ENCODE data around the gene GAREM1.
"Not testable (repeated sequence)": the region's sequence is repeated elsewhere in the genome, so short reads cannot be mapped to it uniquely, and the experiment has no call there.

Gene GAREM1

DNA sequence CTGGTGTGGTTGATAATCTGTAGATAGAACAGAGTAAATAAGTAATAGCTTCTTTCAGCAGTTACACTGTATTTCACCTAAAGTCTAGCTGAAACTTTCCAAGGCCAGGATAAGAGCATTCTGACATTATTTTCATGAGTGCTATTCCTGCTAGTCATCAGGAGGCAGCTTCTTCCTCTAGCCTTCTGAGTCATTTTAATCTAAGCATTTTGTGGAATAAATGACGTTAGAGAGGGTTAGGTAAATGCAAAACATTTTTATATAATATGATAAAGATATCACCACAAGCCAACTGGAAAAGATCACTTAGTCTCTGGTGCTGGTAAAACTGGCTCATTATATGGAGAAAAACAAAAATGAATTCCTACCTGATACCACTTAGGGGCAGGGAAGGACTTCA lies 142.3 kb downstream of the GAREM1 start:
- DNase-seq (ENCODE audit: low spot score): no peak

DNA sequence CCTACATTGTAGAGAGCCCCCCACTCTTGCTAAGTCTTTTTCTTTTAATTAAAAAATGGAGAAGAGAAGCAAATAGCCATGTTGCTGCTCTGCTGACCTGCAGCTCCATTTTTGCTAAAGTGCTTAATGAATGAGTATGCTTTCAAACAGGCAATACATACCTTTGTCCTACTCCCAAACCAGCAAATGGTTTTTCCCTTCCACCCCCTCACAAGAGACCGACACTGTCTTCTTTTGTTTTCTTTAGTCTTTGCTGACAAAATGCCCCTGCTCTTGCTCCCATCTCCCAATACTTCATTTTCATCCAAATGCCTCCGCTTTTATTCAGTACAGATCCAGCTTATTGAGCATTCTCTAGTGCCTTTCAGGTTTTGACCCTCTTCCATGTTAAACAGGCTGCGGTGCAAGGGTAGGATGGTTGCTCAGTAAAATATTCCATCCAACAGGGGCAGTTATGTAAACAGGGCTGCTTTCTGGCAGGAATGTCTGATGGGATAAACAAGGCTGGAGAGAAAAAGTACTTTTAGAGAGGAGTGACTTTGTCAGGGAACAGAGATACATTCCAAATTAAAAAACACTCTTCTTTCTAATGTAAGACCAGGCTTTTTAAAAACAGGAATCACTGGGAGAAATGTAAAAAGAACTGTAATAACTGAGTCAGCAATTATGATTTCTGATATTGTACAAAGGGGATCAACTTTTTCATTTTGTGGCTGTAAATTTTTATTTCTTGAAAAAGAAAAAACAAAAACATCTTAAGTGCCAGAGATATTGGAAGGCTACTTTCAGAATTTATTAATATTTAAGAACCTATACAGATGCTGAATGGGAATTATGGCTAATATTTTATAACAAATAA lies 144.0 kb downstream of the GAREM1 start:
- no peak for DNase-seq (ENCODE audit: low spot score)

DNA sequence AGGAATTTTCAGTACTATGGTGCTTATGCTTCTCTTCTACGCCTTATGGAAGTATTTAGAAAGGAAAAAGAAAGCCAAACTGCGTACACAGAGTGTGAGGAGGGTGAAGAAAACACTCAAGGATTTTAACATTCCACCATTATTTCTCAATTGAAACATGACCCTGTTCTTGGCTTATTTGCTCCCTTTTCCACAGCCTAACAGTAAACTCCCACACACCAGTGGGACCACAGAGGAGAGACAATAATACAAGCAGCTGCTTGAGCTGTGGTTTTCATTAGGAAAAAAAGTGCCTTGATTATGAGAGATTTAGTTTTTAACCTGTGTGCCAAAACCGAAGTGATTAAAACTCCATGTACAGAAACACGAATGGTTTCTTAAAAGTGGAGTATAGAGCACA lies 146.5 kb downstream of the GAREM1 start:
- no peak for DNase-seq (ENCODE audit: low spot score)

DNA sequence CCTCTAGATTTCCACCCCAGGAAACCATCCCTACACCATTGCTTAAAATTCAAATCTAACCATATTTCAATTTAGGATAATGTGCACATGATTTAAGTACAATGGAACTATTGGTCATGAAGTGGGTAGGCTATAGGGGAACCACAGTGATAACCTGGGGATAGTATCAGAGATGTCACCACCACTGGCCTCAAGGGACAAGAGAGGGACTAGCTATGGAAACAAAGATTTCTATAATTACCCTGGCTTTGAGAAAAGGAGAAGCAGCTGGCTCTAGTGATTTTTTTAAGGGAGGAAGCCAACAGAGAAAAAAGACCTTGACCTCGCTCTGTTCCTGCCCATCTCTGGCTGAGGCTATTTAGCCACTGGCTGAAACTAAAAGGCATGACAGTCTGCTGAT lies 148.9 kb downstream of the GAREM1 start:
- no peak for DNase-seq (ENCODE audit: low spot score)

DNA sequence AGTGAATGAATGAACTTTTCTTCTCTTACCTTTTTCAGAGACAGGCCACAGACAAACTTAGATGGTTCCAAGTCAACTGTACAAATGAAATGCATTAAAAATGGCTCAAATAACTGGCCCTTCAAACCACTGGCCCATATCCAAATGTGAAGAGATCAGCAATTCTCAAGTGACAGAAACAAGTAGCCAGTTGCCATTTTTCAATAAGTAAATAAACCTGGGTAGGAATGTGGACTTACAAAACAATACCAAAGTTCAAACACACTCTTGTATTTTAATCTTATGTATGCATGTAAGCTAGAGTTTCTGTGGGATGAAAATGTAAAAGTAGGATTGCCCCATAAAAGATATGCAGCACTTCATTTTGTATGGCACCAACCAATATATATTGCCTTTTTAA lies 151.6 kb downstream of the GAREM1 start:
- DNase-seq (ENCODE audit: low spot score): no peak

DNA sequence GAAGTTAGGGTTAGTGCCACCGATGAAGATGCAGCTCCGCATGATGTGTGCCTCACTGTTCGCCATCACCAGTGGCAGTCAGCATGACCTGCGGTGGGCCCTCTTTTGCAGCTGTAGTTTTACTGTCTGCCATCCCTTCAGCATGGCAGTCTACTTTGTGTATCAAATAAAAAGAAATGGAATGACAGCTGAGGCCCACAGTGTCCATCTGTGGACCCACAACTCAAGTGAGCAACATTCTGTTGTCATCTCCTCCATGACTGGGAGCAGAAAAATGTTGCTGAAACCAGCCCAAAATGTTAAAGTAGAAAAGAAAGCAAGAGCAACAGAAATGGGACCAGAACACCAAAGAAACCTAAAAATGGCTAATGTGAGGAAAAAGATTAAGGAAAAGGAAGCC lies 152.1 kb downstream of the GAREM1 start:
- no peak for DNase-seq (ENCODE audit: low spot score)

DNA sequence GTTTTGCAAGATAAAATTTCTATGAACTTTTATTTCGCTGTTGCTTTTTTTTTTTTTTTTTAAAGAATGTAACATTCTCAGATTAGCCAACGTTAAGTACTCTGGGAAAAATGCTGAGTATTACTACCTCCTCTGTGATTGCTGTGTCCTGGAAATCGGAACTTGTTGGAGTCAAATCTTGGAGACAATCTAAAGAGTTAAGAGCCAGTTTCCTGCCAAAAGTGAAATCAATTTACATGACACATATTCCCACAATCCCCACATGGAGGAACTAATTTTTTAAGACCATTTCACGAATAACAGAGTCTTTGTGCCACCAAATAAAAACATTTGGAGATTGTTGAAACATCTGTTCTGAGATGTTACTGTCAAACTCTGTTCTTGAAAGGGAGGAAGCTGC lies 153.0 kb downstream of the GAREM1 start:
- DNase-seq (ENCODE audit: low spot score): no peak

DNA sequence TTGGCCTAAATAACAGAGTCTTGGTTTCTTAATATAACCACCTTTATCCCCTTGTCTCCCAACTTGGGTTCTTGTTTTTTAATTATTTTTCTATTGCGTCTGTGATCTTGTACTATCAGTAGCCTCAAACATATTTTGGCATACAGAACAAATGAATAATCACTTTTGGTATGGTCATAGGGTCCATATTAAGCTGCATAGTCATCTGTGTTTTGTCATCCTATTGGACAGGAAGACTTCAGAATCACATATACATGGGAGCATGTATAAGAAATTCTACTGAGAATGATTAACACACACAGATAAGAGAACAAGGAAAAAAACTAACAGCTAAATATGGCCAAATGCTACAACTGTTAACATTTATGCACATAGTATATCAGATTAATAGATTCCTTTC lies 154.8 kb downstream of the GAREM1 start:
- no peak for DNase-seq (ENCODE audit: low spot score)

DNA sequence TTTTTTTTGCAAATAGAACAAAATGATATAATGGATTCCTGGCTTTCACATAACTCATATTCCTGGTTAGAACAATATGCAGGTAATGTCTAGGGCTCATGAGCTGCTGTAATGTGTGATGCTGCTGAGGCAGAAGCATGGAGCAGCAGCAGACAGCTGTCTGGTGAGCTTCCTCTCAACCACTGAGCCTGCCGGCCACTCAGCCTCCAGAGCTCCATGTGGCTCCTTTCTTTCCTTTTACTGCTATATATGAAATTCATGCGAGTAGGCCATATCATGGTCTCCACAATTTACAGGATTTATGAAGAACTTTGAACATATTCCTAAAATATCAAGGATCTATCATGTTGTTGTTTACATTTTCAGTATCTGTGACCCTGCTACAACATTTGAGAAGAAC lies 159.9 kb downstream of the GAREM1 start:
- no peak for DNase-seq (ENCODE audit: low spot score)

DNA sequence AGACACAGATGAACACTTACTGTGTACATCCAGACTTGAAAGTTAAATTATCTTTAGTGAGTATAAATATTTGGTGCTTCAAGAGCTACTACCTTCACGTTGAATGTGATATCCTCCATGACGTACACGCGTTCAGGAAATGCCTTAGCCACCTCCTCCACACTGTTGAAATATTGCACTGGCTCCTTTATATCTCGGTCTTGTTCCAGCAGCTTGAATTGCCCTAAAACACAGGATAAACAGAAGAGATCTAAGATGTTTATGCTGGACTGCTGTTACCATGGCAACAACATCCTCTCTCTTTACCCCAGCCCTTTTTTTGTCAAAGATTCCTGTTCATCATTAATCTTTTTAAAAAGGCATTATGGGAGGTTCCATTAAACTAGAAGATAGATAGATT lies 160.6 kb downstream of the GAREM1 start:
- no peak for DNase-seq (ENCODE audit: low spot score)

DNA sequence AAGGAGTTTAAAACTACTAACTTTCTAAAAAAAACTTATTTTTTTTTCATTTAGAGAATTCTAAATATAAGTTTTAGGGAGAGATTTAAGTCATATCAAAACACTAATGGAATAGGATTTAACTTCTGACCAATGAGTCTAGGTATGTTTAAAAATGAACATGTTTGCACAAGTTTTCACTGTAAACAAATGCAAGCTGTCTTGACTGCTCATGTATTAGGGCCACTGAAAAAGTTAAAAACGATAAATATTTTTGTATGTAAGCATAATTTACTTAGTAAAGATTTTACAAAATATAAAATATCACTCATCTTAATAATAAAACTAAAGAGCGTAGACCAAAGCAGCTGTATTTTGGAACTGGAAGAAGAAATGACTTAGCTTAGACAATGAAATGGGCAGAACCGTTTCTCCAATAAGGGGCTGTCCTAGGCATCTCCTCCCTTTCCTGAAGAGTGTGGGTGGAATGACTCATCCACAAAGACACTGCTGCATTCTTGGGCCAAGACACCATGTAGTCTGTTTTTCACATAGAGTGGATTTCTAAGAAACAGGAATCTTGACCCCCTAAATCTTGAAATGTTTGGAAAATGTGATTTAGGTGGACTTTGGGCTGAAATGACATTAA lies 162.1 kb downstream of the GAREM1 start:
- no peak for DNase-seq (ENCODE audit: low spot score)

DNA sequence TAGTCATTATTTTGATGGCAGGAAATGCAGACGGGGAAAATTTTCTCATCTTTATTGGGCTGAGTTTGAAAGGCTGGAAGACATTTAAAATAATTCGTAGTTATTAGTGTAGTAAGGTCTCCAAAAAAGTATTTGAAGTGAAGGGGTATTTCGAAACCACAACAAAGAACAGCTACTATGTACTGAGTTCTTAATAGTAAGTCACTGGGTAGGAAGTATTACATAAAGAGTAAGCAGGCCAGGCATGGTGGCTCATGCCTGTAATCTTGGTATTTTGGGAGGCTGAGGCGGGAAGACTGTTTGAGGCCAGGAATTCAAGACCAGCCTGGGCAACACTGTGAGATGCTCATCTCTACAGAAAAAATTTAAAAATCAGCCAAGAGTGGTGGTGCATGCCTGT lies 167.3 kb downstream of the GAREM1 start:
- DNase-seq (ENCODE audit: low spot score): no peak

DNA sequence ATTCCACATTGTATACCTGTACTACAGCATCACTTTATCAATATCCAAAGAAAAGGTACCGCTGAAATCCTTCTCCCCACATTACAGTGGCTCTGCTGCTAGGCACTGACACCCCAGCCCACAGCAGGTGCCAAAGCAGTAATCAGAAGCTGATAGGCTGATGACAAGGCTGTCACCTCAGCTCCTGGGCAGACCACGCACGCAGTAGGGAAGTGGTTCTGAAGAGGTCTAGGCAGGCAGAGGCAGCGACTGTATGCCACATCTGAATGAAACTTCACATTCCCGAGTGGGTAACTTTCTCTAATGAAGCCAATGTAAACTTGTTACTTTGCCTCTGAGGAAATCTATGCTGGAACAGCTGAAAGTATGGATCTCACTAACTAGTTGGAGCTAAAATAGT lies 167.9 kb downstream of the GAREM1 start:
- no peak for DNase-seq (ENCODE audit: low spot score)

DNA sequence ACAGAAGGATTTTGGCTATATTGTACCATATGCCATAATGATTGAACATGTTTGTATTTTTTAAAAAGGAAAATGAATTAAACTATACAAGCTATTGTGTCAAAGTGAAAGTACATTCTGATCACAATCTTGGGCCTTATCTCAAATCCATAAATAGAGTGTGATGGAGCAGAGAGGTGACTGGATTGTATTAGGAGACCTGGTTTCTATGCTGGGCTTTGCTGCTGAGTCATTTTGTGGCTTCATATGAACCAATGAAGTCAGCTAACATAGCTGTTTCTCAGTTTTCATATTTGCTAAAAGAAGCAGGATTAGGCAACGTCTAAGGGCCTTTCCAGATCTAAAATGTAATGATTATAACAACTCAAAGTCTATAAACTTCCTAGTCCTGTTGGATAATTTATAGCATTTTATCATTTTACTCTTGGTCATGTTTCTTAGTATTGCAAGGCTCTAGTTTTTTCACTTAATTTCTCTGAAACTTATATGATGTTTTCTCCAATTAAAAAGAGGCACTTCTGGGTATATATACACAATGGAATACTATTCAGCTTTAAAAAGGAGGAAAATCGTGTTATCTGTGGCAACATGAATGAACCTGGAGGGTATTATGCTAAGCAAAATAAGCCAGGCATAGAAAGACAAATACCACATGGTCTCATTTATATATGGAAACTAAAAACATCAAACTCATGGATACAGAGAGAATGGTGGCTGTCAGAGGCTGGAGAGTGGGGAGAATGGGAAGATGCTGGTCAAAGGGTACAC lies 168.5 kb downstream of the GAREM1 start:
- no peak for DNase-seq (ENCODE audit: low spot score)

DNA sequence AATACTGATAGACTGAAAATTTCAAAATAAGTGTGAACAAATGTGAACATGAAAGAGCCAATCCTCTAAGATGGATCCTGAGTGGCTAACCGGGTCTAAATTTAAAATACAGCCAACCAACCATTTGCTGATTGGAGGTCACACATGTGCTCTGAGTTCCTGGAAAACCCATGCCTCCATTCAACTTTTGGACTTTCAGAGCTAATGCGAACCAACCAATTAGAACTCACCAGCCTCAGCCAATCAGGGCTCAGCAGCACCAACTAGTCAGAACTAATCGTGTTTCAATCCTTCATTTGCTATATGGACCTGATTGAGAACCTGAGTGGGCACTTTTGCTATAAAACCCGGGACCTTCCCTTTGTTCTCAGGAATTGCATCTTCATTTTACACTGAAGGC lies 169.3 kb downstream of the GAREM1 start:
- DNase-seq (ENCODE audit: low spot score): no peak

DNA sequence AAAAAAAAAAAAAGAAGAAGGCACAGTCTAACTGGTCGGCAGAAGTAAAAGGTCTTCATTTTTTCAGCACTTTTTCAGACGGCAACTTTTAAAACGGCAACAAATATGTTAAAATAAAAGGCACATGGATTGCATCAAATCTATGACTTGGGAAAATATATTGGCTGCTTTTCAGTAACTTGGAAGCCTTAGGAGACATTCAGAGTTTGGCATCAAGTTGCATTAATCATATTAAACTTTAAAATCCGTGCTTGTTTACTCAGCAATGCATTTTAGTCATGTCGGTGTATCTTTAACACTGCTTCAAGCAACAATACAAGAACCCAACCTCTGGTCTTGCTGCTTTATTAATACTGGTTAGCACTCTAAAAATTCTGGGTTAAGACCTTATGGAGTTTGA lies 169.8 kb downstream of the GAREM1 start:
- no peak for DNase-seq (ENCODE audit: low spot score)

DNA sequence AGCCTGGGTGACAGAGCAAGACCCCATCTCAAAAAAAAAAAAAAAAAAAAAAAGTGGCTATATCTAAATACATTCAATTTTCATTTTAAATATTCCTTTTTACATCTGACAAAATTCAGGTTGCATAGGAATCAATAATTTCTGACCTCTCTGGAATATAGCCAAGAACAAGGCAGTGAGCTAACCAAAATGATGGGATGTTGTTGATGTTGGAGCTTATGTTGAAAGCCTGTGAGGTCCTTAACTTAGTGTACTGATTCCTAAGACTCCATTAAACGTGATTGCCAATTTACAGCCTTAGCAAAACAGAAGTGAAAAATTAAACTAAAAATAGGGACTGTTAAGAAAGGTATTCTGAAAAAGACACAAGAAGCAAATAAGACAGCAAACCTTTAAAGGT lies 171.2 kb downstream of the GAREM1 start:
- DNase-seq (ENCODE audit: low spot score): no peak

DNA sequence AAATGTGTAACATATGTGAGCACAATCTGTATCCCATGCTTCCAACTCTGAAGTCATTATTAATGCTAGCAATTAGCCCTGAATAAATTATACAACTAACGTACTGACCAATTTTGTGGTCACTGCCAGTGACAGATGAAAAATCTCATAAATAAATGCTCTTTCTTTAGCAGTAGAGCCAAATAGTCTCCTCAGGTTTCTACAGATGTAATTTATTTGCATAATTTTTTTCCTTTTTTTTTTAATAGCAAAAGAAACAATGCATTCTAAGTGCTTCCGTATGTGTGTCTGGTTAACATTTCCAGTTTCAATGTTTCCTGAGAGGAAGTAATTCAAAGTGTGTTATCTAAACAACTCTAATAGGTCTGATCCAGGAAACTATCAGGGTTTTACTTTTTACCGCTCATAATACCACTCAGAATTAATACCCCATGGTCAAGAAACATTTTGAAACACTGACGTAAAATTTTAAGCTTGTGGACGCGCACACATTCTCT lies 172.5 kb downstream of the GAREM1 start:
- no peak for DNase-seq (ENCODE audit: low spot score)

DNA sequence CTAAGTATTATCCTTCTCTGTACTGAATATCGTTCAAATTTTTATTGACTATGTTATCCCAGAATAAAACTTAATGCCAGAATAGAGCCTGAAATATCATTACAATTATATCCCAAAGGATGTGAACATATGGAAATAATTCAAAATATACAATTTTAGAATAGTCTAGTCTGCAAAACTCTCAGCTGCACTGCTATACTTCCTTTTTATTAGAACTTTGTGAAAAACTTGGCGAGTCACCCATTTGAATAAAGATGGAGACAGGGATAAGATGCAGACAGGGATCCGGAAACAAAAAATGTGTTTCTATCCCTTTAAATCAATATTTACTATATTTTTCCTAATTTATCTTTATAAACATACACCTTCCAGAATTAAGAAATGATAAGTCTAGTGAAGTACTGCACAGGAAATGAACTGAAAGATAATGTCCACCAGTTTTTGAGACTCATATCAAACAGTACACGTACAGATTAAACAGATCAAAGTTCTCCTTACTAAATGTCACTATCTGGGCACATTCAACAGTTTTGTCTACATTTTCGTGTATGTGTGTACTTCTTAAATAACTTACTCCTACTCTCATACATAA lies 173.0 kb downstream of the GAREM1 start:
- no peak for DNase-seq (ENCODE audit: low spot score)

DNA sequence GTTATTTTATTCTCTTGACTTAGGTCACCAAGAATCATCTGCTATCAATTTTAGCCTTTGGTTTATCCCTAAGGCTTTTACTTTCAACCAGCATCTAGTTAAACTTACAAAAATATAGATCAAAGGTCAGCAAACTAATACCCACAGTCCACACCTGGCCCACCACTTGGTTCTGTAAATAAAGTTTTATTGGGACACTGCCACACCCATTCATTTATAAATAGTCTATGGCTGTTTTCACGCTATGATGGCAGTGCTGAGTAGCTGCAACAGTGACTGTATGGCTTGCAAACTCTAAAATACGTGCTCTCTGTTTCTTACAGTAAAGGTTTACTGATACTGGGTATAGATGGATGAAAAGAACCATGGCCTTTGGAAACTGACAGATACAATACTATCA lies 173.8 kb downstream of the GAREM1 start:
- no peak for DNase-seq (ENCODE audit: low spot score)

DNA sequence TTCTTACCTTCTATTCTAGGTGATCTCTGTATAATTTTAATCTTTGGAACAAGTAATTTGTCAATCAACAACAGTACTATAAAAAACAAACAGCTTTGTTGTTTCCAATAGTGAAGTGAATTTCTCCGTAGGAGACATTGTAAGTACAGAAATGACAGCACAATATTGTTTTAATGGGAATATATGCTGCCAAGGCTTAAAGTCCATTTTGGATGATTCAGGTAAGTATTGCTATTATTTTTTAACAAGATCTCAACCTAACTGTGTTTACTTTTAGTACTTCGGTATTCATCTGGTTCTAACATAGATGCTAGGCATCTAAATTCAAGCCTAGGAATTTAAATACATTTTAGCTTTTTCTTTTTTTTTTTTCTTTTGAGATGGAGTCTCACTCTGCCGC lies 175.1 kb downstream of the GAREM1 start:
- DNase-seq (ENCODE audit: low spot score): no peak

DNA sequence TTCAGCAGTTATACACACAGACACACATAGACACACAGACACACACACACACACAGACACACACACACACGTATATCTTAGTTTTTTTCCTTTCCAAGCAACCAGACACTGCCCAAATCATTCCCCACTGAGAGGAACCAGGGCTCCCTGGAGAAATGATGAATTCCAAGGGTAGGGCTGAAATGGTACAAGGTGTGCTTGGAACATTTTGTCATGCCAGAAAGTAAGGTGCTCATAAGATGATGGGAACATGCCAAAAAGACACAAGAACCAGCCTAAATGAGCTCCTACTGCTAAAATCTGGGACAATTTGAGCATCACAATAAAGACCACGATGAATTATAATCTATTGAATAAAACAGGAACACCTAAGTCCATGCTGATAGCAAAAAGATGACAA lies 177.6 kb downstream of the GAREM1 start:
- DNase-seq (ENCODE audit: low spot score): no peak

DNA sequence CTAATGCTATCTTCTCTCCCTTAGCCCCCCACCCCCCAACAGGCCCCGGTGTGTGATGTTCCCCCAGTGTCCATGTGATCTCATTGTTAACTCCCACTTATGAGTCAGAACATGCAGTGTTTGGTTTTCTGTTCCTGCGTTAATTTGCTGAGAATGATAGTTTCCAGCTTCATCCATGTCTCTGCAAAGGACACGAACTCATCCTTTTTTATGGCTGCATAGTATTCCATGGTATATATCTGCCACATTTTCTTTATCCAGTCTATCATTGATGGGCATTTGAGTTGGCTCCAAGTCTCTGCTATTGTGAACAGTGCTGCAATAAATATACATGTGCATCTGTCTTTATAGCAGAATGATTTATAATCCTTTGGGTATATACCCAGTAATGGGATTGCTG lies 179.1 kb downstream of the GAREM1 start:
- not testable (repeated sequence) for DNase-seq (ENCODE audit: low spot score)

Data from CD4-positive, alpha-beta T cell treated with Interleukin-15 for 4 hours (primary cell).